Esophagus squamous epithelium (tissue), 4 donors: ENCODE data around the gene GOLGA6C.

Source experiments
- POLR2A ChIP-seq, 4 donors: fragments of 450-650 bp; IDR thresholded peaks; one replicate each; pipeline ENCODE4 v1.6.1; 2017; ENCODE audit warnings: antibody characterized with exemption in 4 of 4, mild to moderate bottlenecking in 4 of 4, moderate library complexity in 3 of 4
- TF ChIP-seq, protein P1 (sequence below), 6 experiments: fragments of 450-650 bp in 4 of 6; fragments of 200-600 bp in 2 of 6; sonication (generic) in 2 of 6; IDR thresholded peaks; one replicate each; pipeline ENCODE4 v1.5.1; 2016 to 2019; ENCODE audit warnings: antibody characterized with exemption in 6 of 6, mild to moderate bottlenecking in 4 of 6, moderate library complexity in 4 of 6

DNA sequence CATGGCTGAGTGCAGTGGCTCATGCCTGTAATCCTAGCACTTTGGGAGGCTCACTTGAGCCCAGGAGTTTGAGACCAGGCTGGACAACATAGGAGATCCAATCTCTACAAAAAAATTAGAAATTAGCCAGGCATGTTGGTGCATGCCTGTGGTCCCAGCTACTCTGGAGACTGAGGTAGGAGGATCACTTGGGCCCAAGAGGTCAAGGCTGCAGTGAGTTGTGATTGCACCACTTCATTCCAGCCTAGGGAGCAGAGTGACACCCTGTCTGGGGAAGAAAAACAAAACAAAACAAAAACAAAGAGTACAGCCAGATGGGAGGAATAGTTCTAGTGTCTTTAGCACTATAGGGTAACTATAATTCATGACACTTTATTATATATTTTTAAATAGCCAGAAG is 51.6 kb downstream of the GOLGA6C start:
- TF ChIP-seq, protein P1, sequence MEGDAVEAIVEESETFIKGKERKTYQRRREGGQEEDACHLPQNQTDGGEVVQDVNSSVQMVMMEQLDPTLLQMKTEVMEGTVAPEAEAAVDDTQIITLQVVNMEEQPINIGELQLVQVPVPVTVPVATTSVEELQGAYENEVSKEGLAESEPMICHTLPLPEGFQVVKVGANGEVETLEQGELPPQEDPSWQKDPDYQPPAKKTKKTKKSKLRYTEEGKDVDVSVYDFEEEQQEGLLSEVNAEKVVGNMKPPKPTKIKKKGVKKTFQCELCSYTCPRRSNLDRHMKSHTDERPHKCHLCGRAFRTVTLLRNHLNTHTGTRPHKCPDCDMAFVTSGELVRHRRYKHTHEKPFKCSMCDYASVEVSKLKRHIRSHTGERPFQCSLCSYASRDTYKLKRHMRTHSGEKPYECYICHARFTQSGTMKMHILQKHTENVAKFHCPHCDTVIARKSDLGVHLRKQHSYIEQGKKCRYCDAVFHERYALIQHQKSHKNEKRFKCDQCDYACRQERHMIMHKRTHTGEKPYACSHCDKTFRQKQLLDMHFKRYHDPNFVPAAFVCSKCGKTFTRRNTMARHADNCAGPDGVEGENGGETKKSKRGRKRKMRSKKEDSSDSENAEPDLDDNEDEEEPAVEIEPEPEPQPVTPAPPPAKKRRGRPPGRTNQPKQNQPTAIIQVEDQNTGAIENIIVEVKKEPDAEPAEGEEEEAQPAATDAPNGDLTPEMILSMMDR (IDR thresholded peaks at IDR 0.05) = no peak
- no peak for TF ChIP-seq POLR2A (IDR thresholded peaks at IDR 0.05)
